Mammary epithelial cell (primary cell): ENCODE data around the gene ZMYM4.

Experiments used
- EZH2 ChIP-seq: IDR thresholded peaks from 2 replicates; pipeline ENCODE4 v1.6.1; 2012; ENCODE audit warnings: low read length, inconsistent platforms, borderline replicate concordance
- TF ChIP-seq, protein P1 (sequence below), 2 donors: IDR thresholded peaks in 1 of 2; conservative IDR thresholded peaks in 1 of 2; 2 replicates each; pipeline ENCODE4 v1.5.1; 2011 to 2012; ENCODE audit warnings: inconsistent platforms in 2 of 2, low read length in 2 of 2, mild to moderate bottlenecking in 2 of 2, control low read depth in 1 of 2, low read depth in 1 of 2; ENCODE audit not compliant: insufficient read depth in 1 of 2; ENCODE audit errors: extremely low read depth in 1 of 2

GRCh38 chr1:35386959-35387358, 118.5 kb downstream of the ZMYM4 start:
- TF ChIP-seq, protein P1, sequence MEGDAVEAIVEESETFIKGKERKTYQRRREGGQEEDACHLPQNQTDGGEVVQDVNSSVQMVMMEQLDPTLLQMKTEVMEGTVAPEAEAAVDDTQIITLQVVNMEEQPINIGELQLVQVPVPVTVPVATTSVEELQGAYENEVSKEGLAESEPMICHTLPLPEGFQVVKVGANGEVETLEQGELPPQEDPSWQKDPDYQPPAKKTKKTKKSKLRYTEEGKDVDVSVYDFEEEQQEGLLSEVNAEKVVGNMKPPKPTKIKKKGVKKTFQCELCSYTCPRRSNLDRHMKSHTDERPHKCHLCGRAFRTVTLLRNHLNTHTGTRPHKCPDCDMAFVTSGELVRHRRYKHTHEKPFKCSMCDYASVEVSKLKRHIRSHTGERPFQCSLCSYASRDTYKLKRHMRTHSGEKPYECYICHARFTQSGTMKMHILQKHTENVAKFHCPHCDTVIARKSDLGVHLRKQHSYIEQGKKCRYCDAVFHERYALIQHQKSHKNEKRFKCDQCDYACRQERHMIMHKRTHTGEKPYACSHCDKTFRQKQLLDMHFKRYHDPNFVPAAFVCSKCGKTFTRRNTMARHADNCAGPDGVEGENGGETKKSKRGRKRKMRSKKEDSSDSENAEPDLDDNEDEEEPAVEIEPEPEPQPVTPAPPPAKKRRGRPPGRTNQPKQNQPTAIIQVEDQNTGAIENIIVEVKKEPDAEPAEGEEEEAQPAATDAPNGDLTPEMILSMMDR (conservative IDR thresholded peaks at IDR 0.05 in 1 of 2, IDR thresholded peaks at IDR 0.05 in 1 of 2; ENCODE audit: extremely low read depth in 1 of 2, insufficient read depth in 1 of 2, low read depth in 1 of 2, low read length in 2 of 2) = no peak
- TF ChIP-seq EZH2 = no peak
